Retinal pigment epithelial cell (primary cell): ENCODE measurements around the gene DENND6B.

Experiments used
- DNase-seq: peaks from one replicate; pipeline ENCODE4 v3.0.0-alpha.2; 2010; ENCODE audit warnings: low read depth
- H3K4me3 ChIP-seq: 2 replicates; pipeline ENCODE4 v1.5.1; 2011; ENCODE audit warnings: mild to moderate bottlenecking, low read length, control low read depth, moderate library complexity
- CTCF ChIP-seq: conservative IDR thresholded peaks from 2 replicates; pipeline ENCODE4 v1.5.1; 2011; ENCODE audit warnings: low read depth, low read length, control low read depth, inconsistent platforms

The DENND6B gene

GRCh38 chr22:50314081-50314454, 12.7 kb downstream of the DENND6B start:
- no peak for DNase-seq
- no peak overlapping the region for H3K4me3 ChIP-seq
- TF ChIP-seq CTCF: no peak

DNA sequence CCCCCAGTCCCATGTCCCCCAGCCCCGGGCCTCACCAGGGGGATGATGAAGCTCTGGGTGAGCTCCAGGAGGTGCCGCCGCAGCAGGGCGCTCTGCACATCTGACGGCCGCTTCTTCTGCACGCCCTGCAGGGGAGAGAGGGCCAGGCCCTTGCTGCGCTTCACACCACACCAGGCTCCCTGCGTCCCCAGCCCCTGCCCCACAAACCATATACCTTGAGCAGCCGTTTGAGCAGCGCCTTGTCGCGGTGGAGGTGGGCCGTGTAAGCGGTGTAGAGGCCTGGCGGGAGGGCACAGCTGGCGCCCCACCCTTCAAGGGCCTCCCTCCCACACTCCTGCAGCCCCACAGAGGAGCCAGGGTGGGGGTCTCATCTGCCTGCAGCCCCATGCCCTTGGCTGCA, 13.2 kb downstream of the DENND6B start:
- TF ChIP-seq CTCF: no peak
- no peak overlapping the region for H3K4me3 ChIP-seq
- no peak for DNase-seq

- DNase-seq: no peak
- no peak overlapping the region for H3K4me3 ChIP-seq
- TF ChIP-seq CTCF: no peak
These were observed 13.8 kb downstream of the DENND6B start for GRCh38 chr22:50313021-50313420.

GRCh38 chr22:50312371-50312770, 14.4 kb downstream of the DENND6B start:
- no peak overlapping the region for H3K4me3 ChIP-seq
- TF ChIP-seq CTCF: no peak
- no peak for DNase-seq

DNA sequence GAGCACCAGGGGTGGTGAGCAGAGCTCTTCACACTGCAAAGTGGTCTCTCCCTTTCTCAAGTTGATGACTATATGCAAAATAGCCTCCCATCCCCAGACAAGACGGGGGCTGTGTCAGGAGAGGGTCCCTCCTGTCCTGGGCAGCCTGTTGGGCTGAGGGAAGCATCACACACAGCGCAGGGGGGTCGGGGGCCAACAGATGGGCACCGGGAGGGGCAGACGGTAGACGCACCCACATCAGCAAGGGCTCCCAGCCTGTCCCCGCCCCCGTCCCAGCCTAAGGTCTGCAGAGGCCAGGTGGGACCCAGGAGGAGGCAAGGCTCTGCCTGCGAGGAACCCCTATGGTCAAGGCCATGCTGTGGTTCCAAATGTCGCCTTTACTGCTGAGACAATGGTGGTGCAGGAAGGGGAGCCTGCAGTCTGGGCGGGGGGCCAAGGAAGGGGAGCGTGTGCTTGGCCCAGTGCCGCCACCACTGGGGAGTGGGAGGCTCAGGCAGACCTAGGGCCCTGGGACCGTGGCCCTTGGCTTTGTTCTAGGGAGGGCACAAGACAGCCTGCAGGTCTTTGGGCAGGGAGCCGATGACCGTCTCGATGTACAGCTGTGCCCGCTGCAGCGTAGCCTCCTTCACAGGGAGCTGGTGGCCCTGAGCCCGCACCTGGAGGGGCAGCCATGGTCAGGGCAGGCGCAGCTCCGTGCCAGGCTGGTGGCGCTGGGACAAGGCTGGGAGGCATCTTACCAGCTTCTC, 15.0 kb downstream of the DENND6B start:
- no peak for DNase-seq
- no peak overlapping the region for H3K4me3 ChIP-seq
- TF ChIP-seq CTCF: no peak

DNA sequence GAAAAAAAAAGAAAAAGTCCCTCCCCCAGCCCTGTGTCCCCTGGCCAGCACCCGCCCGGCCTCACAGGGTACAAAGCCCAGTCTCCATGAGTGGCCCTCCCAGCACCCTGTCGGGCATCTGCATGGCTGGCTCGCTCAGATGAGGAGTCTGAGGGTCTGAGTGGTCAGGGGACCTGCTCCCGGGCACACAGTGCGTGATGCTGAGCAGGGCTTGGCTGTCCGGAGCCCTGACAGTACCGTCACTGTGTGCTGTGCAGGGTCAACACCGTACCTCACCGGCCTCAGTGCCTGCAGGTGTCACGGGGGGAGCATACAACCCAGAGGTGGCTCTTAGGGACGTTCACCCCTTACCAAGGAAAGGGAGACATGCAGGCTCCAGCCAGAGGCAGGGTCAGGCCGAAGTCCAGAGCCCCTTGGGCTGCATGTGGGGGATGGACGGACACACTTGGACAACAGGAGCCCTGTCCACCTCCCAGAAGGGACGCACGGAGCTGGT, 15.8 kb downstream of the DENND6B start:
- no peak overlapping the region for H3K4me3 ChIP-seq
- no peak for TF ChIP-seq CTCF
- no peak for DNase-seq

- H3K4me3 ChIP-seq: no peak overlapping the region
- no peak for TF ChIP-seq CTCF
- DNase-seq: no peak
These were observed 16.6 kb downstream of the DENND6B start for GRCh38 chr22:50310031-50310722.
